Activated T-cell treated with anti-CD3 and anti-CD28 coated beads for 1 hour (primary cell): Measurements from ENCODE around the gene TRMT2A.

Experiments used
- DNase-seq: peaks from one replicate; pipeline ENCODE4 v3.0.0-alpha.2; 2020; ENCODE audit warnings: low read depth

Gene TRMT2A

GRCh38 chr22:20106205-20106848, 10.7 kb downstream of the TRMT2A start:
- no peak for DNase-seq

GRCh38 chr22:20105456-20106204, 11.4 kb downstream of the TRMT2A start:
- no peak for DNase-seq

GRCh38 chr22:20102203-20102780, 14.7 kb downstream of the TRMT2A start:
- no peak for DNase-seq

- DNase-seq, result no peak
Observed at GRCh38 chr22:20101638-20102037, 15.4 kb downstream of the TRMT2A start.

GRCh38 chr22:20099099-20099711, 17.8 kb downstream of the TRMT2A start:
- no peak for DNase-seq

GRCh38 chr22:20096574-20097420, 20.2 kb downstream of the TRMT2A start:
- no peak for DNase-seq

- no peak for DNase-seq
Observed at GRCh38 chr22:20095521-20095920, 21.5 kb downstream of the TRMT2A start.

GRCh38 chr22:20094197-20094807, 22.7 kb downstream of the TRMT2A start:
- DNase-seq, result no peak

- DNase-seq, result no peak
Observed at GRCh38 chr22:20093418-20094196, 23.4 kb downstream of the TRMT2A start.

GRCh38 chr22:20092477-20092854, 24.6 kb downstream of the TRMT2A start:
- DNase-seq, result no peak

GRCh38 chr22:20091690-20092476, 25.1 kb downstream of the TRMT2A start:
- DNase-seq, result no peak

GRCh38 chr22:20090730-20091240, 26.2 kb downstream of the TRMT2A start:
- DNase-seq, result no peak

GRCh38 chr22:20089977-20090729, 26.9 kb downstream of the TRMT2A start:
- no peak for DNase-seq

GRCh38 chr22:20089226-20089976, 27.6 kb downstream of the TRMT2A start:
- DNase-seq, result no peak

- no peak for DNase-seq
Observed at GRCh38 chr22:20088263-20088648, 28.8 kb downstream of the TRMT2A start.

GRCh38 chr22:20087319-20088262, 29.4 kb downstream of the TRMT2A start:
- DNase-seq, result no peak

- DNase-seq, result no peak
Observed at GRCh38 chr22:20086763-20087162, 30.3 kb downstream of the TRMT2A start.
